IPS-NIHi11 (cell line): Measurements from ENCODE around the gene TNFAIP8L3.

ENCODE experiments used
- DNase-seq: peaks from one replicate; pipeline ENCODE4 v3.0.0; 2012; ENCODE audit warnings: mixed read lengths, low spot score

Gene TNFAIP8L3

DNA sequence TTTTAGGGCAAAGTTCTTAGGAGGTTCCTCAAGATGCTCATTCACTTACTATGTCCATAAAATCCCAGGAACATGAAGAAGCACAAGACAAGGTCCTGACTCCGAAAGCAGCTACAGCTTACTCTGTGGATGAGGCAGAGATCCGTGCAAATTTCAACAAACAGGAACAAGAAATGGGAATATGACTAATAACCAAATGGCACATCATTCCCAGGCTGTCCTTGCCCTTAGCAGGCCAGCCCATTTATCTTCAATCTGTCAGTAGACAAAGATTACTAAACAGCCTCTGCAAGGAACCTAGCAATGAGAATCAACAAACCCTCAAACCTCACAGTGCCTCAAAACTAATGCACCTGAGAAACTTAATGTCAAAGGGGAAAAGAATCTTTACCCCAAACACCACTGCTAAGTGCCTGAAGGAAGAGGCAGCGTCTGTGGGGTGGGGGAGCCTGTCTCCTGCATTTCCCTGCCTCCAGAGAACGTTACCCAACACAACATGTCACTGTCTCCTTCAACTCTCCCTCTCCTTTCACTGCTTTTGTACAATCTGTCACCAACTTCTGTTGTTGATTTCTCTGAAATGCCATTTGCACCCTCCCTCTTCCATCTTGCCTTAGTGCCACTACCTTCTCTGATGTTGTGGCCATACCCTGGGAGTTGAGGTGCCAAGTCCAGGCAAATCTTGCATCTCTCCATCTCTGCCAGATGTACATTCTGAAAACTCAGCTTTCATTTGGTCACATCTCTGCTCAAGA is 4.8 kb downstream of the TNFAIP8L3 start:
- DNase-seq: no peak

DNA sequence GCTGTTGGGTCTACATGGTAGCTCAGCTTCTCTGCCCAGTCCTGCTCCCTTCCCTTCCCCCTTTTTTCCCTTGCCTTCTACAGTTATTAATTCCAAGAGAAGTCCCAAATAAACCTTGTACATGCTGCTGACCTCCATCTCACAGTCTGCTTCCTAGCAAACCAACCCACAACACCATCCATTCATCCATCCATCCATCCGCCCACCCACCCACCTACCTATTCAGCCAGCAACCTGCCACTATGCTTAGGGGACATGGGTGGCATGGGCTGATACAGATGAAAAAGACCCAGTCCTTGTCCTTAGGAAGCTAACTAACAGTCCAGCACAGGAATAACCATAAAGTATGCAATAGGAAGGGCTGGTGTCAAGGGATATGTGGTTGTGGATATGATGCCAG is 5.7 kb downstream of the TNFAIP8L3 start:
- DNase-seq: no peak

GRCh38 chr15:51088585-51088984 is 6.1 kb downstream of the TNFAIP8L3 start:
- DNase-seq: no peak

GRCh38 chr15:51087513-51087912 is 7.2 kb downstream of the TNFAIP8L3 start:
- DNase-seq: no peak

- DNase-seq: no peak
Measured at GRCh38 chr15:51086409-51086808, 8.3 kb downstream of the TNFAIP8L3 start.

DNA sequence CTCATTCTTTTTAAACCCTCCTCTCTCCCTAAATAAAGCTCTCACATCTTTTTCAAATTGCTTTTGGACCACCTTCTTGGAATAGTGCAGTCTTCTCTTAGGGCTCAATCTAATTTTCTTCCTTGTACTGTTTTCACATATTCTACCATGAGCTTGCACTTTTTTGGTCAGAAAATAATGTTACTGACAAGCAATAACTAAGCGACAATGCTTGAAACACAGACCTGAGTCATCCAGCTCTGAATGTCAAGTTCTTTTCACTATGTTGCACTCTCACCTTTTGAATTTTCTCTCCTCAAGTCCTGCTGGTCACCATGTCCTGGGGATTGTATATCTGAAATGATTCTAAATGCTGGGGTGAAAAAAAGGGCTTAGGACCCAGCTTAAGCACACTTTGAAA is 8.9 kb downstream of the TNFAIP8L3 start:
- DNase-seq: no peak

GRCh38 chr15:51083641-51084166 is 11.0 kb downstream of the TNFAIP8L3 start:
- DNase-seq: no peak

GRCh38 chr15:51082246-51082645 is 12.5 kb downstream of the TNFAIP8L3 start:
- no peak for DNase-seq

DNA sequence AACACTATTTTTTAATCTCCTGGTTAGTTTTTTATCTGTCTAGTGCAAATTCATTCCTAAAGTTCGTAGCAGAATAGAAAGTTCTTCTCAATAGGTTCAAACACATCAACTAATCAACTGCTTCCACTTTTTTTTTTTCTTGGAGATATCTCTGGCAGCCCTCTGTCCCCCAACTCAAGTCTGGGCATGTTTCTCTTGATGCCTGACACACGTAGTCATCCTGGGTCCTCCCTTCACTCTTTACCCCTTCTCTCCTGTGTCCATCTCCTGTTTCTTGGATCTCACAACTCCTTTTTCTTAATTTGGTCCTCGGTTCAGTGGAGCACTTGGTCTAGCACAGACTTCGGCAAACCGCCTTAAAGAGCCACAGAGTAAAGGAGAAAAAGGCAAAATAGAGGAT is 14.4 kb downstream of the TNFAIP8L3 start:
- no peak for DNase-seq

DNA sequence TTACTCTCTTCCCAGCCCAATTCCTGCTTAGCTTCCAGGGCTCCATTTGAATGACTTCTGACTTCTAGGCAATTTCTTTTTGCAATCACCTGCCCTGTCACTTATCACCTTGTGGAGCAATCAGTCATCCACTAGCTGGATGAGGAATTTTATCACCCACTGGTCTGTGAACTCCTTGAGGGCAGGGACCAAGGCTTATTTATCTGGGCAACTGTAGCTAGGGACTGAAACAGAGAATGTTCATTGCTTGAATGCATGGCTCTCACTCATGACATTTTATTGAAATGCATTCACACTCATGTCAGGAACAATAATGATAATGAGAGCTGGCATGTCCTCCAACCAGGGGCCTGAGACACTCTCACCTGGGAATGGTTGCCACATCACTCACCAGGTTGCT is 15.5 kb downstream of the TNFAIP8L3 start:
- DNase-seq: no peak

- DNase-seq: peak; percentile 86
Measured at GRCh38 chr15:51077221-51078153, 17.2 kb downstream of the TNFAIP8L3 start.

DNA sequence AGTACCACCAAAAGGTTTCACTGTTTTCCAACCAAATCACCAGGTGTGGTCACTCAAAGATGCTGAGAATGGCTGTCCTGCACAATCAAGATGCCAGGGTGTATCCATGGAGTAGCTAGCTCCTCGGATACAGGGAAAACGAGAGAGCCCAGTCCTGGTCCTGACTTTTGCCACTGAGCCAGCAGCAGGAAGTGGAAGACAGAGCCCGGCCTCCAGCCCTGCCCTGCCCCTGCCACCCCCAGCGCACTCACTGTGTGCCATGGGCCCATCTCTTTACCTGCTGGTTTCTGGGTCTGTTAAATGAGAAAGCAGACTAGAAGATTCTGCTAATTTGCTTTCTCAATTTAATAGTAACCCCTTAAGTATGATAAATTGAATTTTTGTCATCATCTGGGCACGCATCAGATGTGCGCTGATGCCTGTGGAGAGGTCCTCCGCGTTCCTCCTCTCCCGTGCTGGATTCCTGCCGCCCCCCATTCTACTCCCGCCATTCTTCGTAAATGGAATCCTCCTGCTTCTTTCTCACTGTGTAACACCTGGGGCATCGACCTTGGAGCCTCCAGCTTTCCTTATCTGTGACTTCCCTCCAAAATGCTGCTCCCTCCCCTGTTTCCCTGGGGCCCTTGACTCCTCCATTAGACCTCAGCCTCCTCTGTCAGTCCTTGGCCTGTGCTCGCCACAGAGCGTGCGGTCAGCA is 18.0 kb downstream of the TNFAIP8L3 start:
- no peak for DNase-seq

DNA sequence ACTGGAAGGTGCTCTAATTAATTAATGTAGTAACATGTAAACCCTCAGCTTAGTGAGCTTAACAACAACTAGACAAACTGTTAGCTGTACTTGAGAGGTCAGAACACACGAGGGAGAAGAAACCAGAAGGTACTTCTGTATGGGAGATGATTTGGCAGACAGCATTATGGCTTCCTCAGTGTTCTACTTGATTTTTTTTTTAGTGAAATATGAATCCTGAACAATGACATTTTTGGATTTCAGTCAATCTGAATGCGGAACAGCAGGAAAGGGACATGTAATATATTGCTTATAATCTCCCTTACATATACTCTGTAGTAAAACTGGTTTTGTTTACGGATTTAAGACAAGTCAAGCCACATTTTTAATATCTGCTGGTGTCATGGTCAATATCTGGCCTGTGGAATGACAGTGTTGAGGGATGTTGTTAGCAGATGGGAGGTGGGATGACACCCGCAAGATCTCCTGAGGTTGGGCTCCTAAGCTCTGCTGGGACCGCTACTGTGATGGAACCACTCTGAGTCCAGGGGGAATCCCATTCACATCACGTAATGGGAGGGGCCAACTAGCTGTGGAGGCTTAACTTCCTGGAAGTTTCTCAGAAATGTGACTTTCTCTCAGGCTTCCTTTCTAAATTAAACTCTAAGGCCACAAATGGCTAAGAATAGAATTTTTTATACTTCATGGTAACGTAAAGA is 18.7 kb downstream of the TNFAIP8L3 start:
- DNase-seq: no peak

GRCh38 chr15:51075364-51075763 is 19.3 kb downstream of the TNFAIP8L3 start:
- no peak for DNase-seq

GRCh38 chr15:51074926-51075325 is 19.8 kb downstream of the TNFAIP8L3 start:
- no peak for DNase-seq

DNA sequence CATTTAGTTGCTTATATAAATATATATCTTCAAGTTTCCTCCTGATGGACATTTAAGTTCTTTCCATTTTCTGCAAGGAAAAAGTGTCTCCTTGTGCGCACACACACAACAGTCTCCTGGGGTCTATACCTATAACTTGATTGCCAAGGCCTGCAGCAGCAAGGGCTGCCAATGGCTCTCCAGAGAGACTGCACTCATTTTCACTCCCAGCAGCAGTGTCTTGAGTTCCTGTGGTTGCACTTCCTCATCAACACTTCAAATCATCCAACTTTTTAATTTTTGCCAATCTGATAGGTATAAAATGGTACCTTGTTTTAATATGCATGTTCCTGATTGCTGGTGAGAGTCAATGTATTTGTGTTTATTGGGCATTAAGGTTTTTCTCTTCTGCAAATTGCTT is 23.1 kb downstream of the TNFAIP8L3 start:
- no peak for DNase-seq

DNA sequence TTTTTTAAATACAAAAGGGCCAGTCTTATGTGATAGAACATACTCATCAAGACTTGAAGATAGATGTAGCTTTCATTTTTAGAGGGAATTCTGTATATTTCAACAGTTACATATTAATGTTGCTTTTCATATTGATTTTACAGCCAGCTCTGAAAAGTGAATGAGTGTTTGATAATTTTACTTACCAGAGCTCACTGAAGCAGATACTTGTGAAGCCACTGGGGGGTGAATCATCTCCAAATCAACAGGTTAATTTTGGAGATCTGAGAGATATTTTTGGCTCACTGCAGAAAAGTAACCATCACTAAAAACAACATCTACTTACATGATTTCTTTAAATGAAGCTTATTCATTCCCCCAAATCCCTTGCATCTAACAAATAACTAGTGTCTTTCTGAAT is 24.7 kb downstream of the TNFAIP8L3 start:
- DNase-seq: no peak

DNA sequence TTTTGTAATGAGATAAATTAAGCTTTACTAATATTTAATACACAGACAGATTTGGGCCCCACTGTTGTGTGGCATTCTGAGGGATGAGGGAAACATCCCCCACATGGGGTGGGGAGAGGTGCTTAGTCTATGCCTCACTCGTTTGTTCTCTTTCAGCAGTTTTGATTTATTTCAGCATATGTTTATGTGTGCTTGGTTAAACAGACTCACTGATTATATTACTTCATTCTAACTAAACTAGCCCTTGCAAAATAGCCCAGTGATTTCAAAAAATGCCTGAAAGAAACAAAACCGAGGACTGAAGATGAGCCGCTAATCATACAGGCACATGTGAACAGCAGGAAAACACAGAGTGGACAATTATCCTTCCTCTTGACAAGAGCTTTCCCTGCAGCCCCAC is 27.2 kb downstream of the TNFAIP8L3 start:
- DNase-seq: no peak

DNA sequence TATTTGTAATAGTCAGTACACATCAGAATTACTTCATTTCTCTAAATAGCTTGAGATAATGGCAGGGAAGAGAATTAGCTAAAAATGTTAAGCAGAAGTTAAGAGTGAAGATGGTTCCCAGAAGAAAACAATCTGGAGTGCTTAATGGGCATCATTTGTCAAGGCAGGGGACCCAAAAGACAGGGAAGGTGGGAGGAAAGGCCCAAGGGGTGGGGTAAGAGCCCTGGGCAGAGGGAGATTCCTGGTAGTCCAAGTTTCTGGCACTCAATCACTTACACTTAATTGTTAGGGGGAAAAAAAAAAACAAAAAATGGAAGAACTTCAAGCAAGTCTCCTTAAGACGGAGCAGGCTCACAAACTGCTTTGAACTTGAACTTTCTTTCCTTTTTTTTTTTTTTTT is 28.9 kb downstream of the TNFAIP8L3 start:
- no peak for DNase-seq

DNA sequence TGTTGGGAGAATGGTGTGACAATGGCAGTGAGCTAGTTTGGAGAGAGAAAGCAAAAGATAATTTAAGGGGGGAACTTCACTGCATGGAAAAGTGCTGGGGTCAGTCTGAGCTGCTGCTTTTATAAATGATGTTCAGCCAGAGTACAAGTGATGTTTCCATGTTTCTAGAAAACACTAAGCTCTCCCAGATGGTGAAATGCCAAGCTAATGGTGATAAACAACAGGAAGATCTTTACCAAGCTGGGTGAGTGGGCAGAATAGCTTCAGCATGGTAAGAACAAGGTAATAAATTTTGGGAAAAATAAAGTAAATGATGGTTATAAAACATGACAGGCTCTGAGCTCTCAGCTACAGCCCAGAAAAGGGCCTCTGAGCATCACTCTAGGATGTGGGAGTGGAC is 29.4 kb downstream of the TNFAIP8L3 start:
- DNase-seq: no peak

- no peak for DNase-seq
Measured at GRCh38 chr15:51062736-51063135, 32.0 kb downstream of the TNFAIP8L3 start.
